ENCODE measurements around the gene KIAA1217. TPM values are rescaled to one million over a fixed set of nuclear protein-coding genes. Genes with fewer than 3 reads are reported as not detected.

KIAA1217 gene
- total and polyA plus RNA-seq, 9 of the 15 experiments (the other 6 are each of a cell fraction or from before 2014, with no cell fraction given), result 0.04 TPM; not detected in 8

GRCh38 chr10:24214762-24215161, 5.8 kb downstream of the KIAA1217 start:
- Histone ChIP-seq H3K4me3 (no peak overlapping the region), H4K20me1 (replicated peaks; ENCODE audit: control insufficient read depth, insufficient read depth, low read length) (no peaks in the 10 kb centered on the region; the same call in 1 of the 2 replicates), H3K9ac (ENCODE audit: insufficient read depth in 1 of 2, low read depth in 2 of 2, low read length in 2 of 2) (no peak overlapping the region), H3K36me3 (ENCODE audit: control insufficient read depth, insufficient read depth, low read length) (no peaks in the 10 kb centered on the region), H3K9me3 (replicated peaks; ENCODE audit: control insufficient read depth, insufficient read depth, low read depth, low read length) (no peaks in the 10 kb centered on the region), H3K27me3 (ENCODE audit: control insufficient read depth in 2 of 2, insufficient read depth in 2 of 2, low read length in 2 of 2) (peaks cover 2 to 4% of the 10 kb centered on the region in 2 experiments; a peak in 4 of 5 replicates), H2AFZ (ENCODE audit: low read depth, low read length) (no peak overlapping the region), H3K4me1 (replicated peaks in 1 of 2; ENCODE audit: control insufficient read depth in 2 of 2, insufficient read depth in 2 of 2, low read length in 2 of 2) (no peaks in the 10 kb centered on the region), H3K9me1 (ENCODE audit: control insufficient read depth, insufficient read depth, low read length) (no peaks in the 10 kb centered on the region), H3K4me2 (ENCODE audit: insufficient read depth, low read length) (no peak overlapping the region), H3K27ac (ENCODE audit: extremely low read depth, low read depth, low read length) (no peak overlapping the region), H3K79me2 (ENCODE audit: control insufficient read depth, insufficient read depth, low read length) (no peaks in the 10 kb centered on the region)
- FAIRE-seq (no peak), DNase-seq (ENCODE audit: extremely low read depth in 1 of 4, low spot score in 3 of 4) (no peak), ATAC-seq (no peak)
- 0% methylated on average over 5 of the region's 5 CpGs for WGBS (ENCODE audit: insufficient coverage, low coverage, missing lambda C conversion rate)
- BruUV-seq (replicated peaks), result no TSS peak
- POLR2A ChIA-PET, result no interaction called here
- in situ Hi-C loops (cut with MboI) (loop anchor here (25.0 kb wide), 1 partner anchor 902 kb away; no protein-coding TSS in a partner anchor), intact Hi-C loops (cut with micrococcal nuclease) (no loop called here)
- CTCF ChIA-PET (ENCODE audit: low intra/inter-chr PET ratio), result no interaction called here
- no peak for TF ChIP-seq TRIM28 (IDR thresholded peaks at IDR 0.05)
- TF ChIP-seq POLR2H (tag; IDR thresholded peaks at IDR 0.05; ENCODE audit: low read depth), result no peak

- in situ Hi-C loops (cut with MboI), result loop anchor here (25.0 kb wide), 1 partner anchor 903 kb away; no protein-coding TSS in a partner anchor
- POLR2A ChIA-PET, result no interaction called here
- no peak for FAIRE-seq
Observed at GRCh38 chr10:24215196-24215595, 6.3 kb downstream of the KIAA1217 start.

More at GRCh38 chr10:24215196-24215595, 6.3 kb downstream of the KIAA1217 start:
- Histone ChIP-seq H3K9me1 (ENCODE audit: control insufficient read depth, insufficient read depth, low read length) (no peaks in the 10 kb centered on the region), H3K9me3 (replicated peaks; ENCODE audit: control insufficient read depth, insufficient read depth, low read depth, low read length) (no peaks in the 10 kb centered on the region), H2AFZ (ENCODE audit: low read depth, low read length) (no peak overlapping the region), H3K4me3 (no peak overlapping the region), H3K4me2 (ENCODE audit: insufficient read depth, low read length) (no peak overlapping the region), H3K27ac (ENCODE audit: extremely low read depth, low read depth, low read length) (no peak overlapping the region), H4K20me1 (replicated peaks; ENCODE audit: control insufficient read depth, insufficient read depth, low read length) (no peaks in the 10 kb centered on the region; the same call in 1 of the 2 replicates), H3K4me1 (replicated peaks in 1 of 2; ENCODE audit: control insufficient read depth in 2 of 2, insufficient read depth in 2 of 2, low read length in 2 of 2) (no peaks in the 10 kb centered on the region), H3K79me2 (ENCODE audit: control insufficient read depth, insufficient read depth, low read length) (no peaks in the 10 kb centered on the region), H3K36me3 (ENCODE audit: control insufficient read depth, insufficient read depth, low read length) (no peaks in the 10 kb centered on the region), H3K9ac (ENCODE audit: insufficient read depth in 1 of 2, low read depth in 2 of 2, low read length in 2 of 2) (no peak overlapping the region), H3K27me3 (ENCODE audit: control insufficient read depth in 2 of 2, insufficient read depth in 2 of 2, low read length in 2 of 2) (peaks cover 2 to 4% of the 10 kb centered on the region in 2 experiments; a peak in 4 of 5 replicates)
- DNase-seq (ENCODE audit: extremely low read depth in 1 of 4, low spot score in 3 of 4) (no peak), ATAC-seq (no peak)
- TF ChIP-seq ZNF140 (CRISPR knock-in tag; IDR thresholded peaks at IDR 0.05) (no peak), ZFP30 (CRISPR knock-in tag; IDR thresholded peaks at IDR 0.05; ENCODE audit: borderline replicate concordance) (no peak), ZNF717 (CRISPR knock-in tag; IDR thresholded peaks at IDR 0.05) (no peak), ZNF699 (CRISPR knock-in tag; IDR thresholded peaks at IDR 0.05; ENCODE audit: insufficient replicate concordance) (no peak)
- WGBS (ENCODE audit: insufficient coverage, low coverage, missing lambda C conversion rate), result 0% methylated on average over 4 of the region's 4 CpGs
- BruUV-seq (replicated peaks), result no TSS peak
- intact Hi-C loops (cut with micrococcal nuclease), result no loop called here
- CTCF ChIA-PET (ENCODE audit: low intra/inter-chr PET ratio), result no interaction called here
